GM23338 (cell line): ENCODE measurements around the gene DYRK1A. TPM values are rescaled to one million over a fixed set of nuclear protein-coding genes. Genes with fewer than 3 reads are reported as not detected.

Experiments
- ATAC-seq: fragments of 200-7000 bp; cut with Tn5 transposase; 3 replicates; pipeline ENCODE4 v1.9.1; 2020
- DNase-seq: peaks from one replicate; pipeline ENCODE4 v3.0.0-alpha.2; 2015; ENCODE audit warnings: low spot score
- H2AFZ ChIP-seq: fragments of 200-600 bp; sonication (generic); 2 replicates; pipeline ENCODE4 v1.8.0; 2016; ENCODE audit warnings: antibody characterized with exemption, mild to moderate bottlenecking, moderate library complexity
- H3F3A ChIP-seq: fragments of 200-600 bp; sonication (generic); replicated peaks from 2 replicates; pipeline ENCODE4 v1.8.0; 2017; ENCODE audit warnings: antibody characterized with exemption, mixed run types, low read depth
- H3K27ac ChIP-seq: fragments of 200-600 bp; sonication (generic); 2 replicates; pipeline ENCODE4 v1.6.1; 2016; ENCODE audit warnings: low read depth
- H3K27me3 ChIP-seq: fragments of 200-600 bp; sonication (generic); 2 replicates; pipeline ENCODE4 v1.8.0; 2016; ENCODE audit warnings: mild to moderate bottlenecking, mixed run types, moderate library complexity; ENCODE audit not compliant: insufficient read depth
- H3K36me3 ChIP-seq: fragments of 200-600 bp; sonication (generic); 2 replicates; pipeline ENCODE4 v1.8.0; 2016; ENCODE audit warnings: mild to moderate bottlenecking; ENCODE audit not compliant: insufficient read depth
- H3K4me1 ChIP-seq: fragments of 200-600 bp; sonication (generic); 2 replicates; pipeline ENCODE4 v1.8.0; 2016; ENCODE audit warnings: mild to moderate bottlenecking, moderate library complexity; ENCODE audit not compliant: insufficient read depth
- H3K4me2 ChIP-seq: fragments of 200-600 bp; sonication (generic); 2 replicates; pipeline ENCODE4 v1.7.1; 2017; ENCODE audit warnings: mixed run types
- H3K4me3 ChIP-seq: fragments of 200-600 bp; sonication (generic); 2 replicates; pipeline ENCODE4 v1.6.1; 2016; ENCODE audit warnings: mixed run types
- H3K79me2 ChIP-seq: fragments of 200-600 bp; sonication (generic); replicated peaks from 2 replicates; pipeline ENCODE4 v1.8.0; 2017; ENCODE audit warnings: mild to moderate bottlenecking; ENCODE audit not compliant: insufficient read depth
- H3K9me2 ChIP-seq: fragments of 200-600 bp; sonication (generic); 2 replicates; pipeline ENCODE4 v1.8.0; 2017; ENCODE audit not compliant: insufficient read depth
- H4K20me1 ChIP-seq: fragments of 200-600 bp; sonication (generic); replicated peaks from 2 replicates; pipeline ENCODE4 v1.8.0; 2017; ENCODE audit warnings: mild to moderate bottlenecking; ENCODE audit not compliant: insufficient read depth
- H3K27ac Mint-ChIP-seq: 2 replicates; pipeline ENCODE4 v1.8.0; 2020; ENCODE audit warnings: inconsistent platforms, mild to moderate bottlenecking, moderate library complexity, mixed read lengths
- H3K27me3 Mint-ChIP-seq: 3 replicates; pipeline ENCODE4 v1.8.0; 2022; ENCODE audit warnings: low read depth, mild to moderate bottlenecking, moderate library complexity, mixed read lengths, inconsistent platforms; ENCODE audit not compliant: insufficient read depth, poor library complexity
- H3K36me3 Mint-ChIP-seq: 3 replicates; pipeline ENCODE4 v1.8.0; 2021; ENCODE audit warnings: low read depth, mild to moderate bottlenecking, inconsistent platforms, moderate library complexity, mixed read lengths
- H3K4me1 Mint-ChIP-seq: 3 replicates; pipeline ENCODE4 v1.8.0; 2020; ENCODE audit warnings: mild to moderate bottlenecking, inconsistent platforms, mixed read lengths
- H3K4me3 Mint-ChIP-seq: 3 replicates; pipeline ENCODE4 v1.8.0; 2021; ENCODE audit warnings: moderate library complexity, mild to moderate bottlenecking, inconsistent platforms, mixed read lengths
- H3K9me3 Mint-ChIP-seq: 3 replicates; pipeline ENCODE4 v1.8.0; 2020; ENCODE audit warnings: moderate library complexity, mild to moderate bottlenecking, inconsistent platforms, mixed read lengths
- CTCF ChIP-seq, 2 experiments: fragments of 200-600 bp in 1 of 2; sonication (generic) in 1 of 2; conservative IDR thresholded peaks; 2 replicates each; pipeline versions ENCODE4 v1.5.1 to v1.6.1; 2016 to 2017; ENCODE audit warnings: antibody characterized with exemption in 2 of 2, low read depth in 2 of 2, mild to moderate bottlenecking in 2 of 2, moderate library complexity in 1 of 2
- ETS1 ChIP-seq: IDR thresholded peaks from 2 replicates; pipeline ENCODE4 v1.6.1; 2016; ENCODE audit warnings: antibody characterized with exemption
- EZH2phosphoT487 ChIP-seq: fragments of 200-600 bp; sonication (generic); IDR thresholded peaks from one replicate; pipeline ENCODE4 v1.8.1; 2018; ENCODE audit warnings: antibody characterized with exemption; ENCODE audit not compliant: unreplicated experiment
- JUNB ChIP-seq: IDR thresholded peaks from one replicate; pipeline ENCODE4 v1.6.1; 2016; ENCODE audit warnings: antibody characterized with exemption; ENCODE audit not compliant: unreplicated experiment
- POLR2AphosphoS5 ChIP-seq: IDR thresholded peaks from 2 replicates; pipeline ENCODE4 v1.6.1; 2016; ENCODE audit warnings: antibody characterized with exemption, low read depth
- REST ChIP-seq: IDR thresholded peaks from one replicate; pipeline ENCODE4 v1.6.1; 2018; ENCODE audit warnings: antibody characterized with exemption; ENCODE audit not compliant: unreplicated experiment
- STAT1 ChIP-seq: IDR thresholded peaks from one replicate; pipeline ENCODE4 v1.6.1; 2016; ENCODE audit warnings: antibody characterized with exemption; ENCODE audit not compliant: unreplicated experiment
- polyA plus RNA-seq: library from polyadenylated mRNA; unstranded; fragments of >200 nt; fragmentation: Nextera tagmentation; extraction: Ambion mirVana; gene quantifications from 2 replicates; pipeline ENCODE4 v1.2.1, GENCODE V29; 2016
- total RNA-seq: library from RNA; depleted of rRNA; stranded (reverse); fragments of >200 nt; shearing (Covaris generic); gene quantifications from 2 replicates; pipeline ENCODE4 v1.2.3, GENCODE V29; 2014

The DYRK1A gene
- total and polyA plus RNA-seq, 2 experiments from 2014 or later, result 10.3 to 84.7 TPM

GRCh38 chr21:37395961-37396360, 29.4 kb downstream of the DYRK1A start (continued):
- TF ChIP-seq REST (no peak), JUNB (no peak), STAT1 (no peak)

- Mint-ChIP-seq H3K9me3 (peaks cover 11% of the 10 kb centered on the region; the same call in 2 of the 3 replicates), H3K4me3 (no peak overlapping the region), H3K4me1 (peaks cover 52% of the 10 kb centered on the region), H3K27me3 (peaks cover 3% of the 10 kb centered on the region), H3K36me3 (peaks cover 18% of the 10 kb centered on the region), H3K27ac (no peak overlapping the region)
- H3K4me1 ChIP-seq, result peaks cover 42% of the 10 kb centered on the region
- H3K27ac ChIP-seq, result no peak overlapping the region
- no peaks in the 10 kb centered on the region for H3F3A ChIP-seq
- ATAC-seq (peak; percentile 36), DNase-seq (no peak)
- H3K27me3 ChIP-seq, result no peaks in the 10 kb centered on the region
- no peak overlapping the region for H2AFZ ChIP-seq
- H3K4me3 ChIP-seq, result no peak overlapping the region
- peak in 1 of 2 experiments; percentile 11; a peak in 1 of 4 replicates for TF ChIP-seq CTCF (conservative IDR thresholded peaks at IDR 0.05; ENCODE audit: low read depth in 2 of 2)
- TF ChIP-seq JUNB, result no peak
- H4K20me1 ChIP-seq, result peaks cover 85% of the 10 kb centered on the region
- peaks cover 100% of the 10 kb centered on the region for H3K79me2 ChIP-seq
- H3K9me2 ChIP-seq, result peaks cover 3% of the 10 kb centered on the region; the same call in 1 of the 2 replicates
- no peak overlapping the region for H3K4me2 ChIP-seq
- no peaks in the 10 kb centered on the region for H3K36me3 ChIP-seq
These were observed 30.3 kb downstream of the DYRK1A start for GRCh38 chr21:37396855-37397254.

GRCh38 chr21:37398697-37399096, 32.1 kb downstream of the DYRK1A start:
- ATAC-seq (no peak), DNase-seq (no peak)
- Histone ChIP-seq H2AFZ (no peak overlapping the region), H3K4me3 (no peak overlapping the region), H3K36me3 (no peaks in the 10 kb centered on the region), H3K27me3 (no peaks in the 10 kb centered on the region), H3K4me2 (no peak overlapping the region), H3F3A (no peaks in the 10 kb centered on the region), H3K9me2 (peaks cover 3% of the 10 kb centered on the region; the same call in 1 of the 2 replicates), H3K27ac (no peak overlapping the region), H4K20me1 (peaks cover 75% of the 10 kb centered on the region), H3K79me2 (peaks cover 100% of the 10 kb centered on the region), H3K4me1 (peaks cover 30% of the 10 kb centered on the region)
- H3K27ac Mint-ChIP-seq, result no peak overlapping the region
- H3K36me3 Mint-ChIP-seq, result peaks cover 32% of the 10 kb centered on the region
- H3K4me3 Mint-ChIP-seq, result no peak overlapping the region; the same call in 2 of the 3 replicates
- peaks cover 6% of the 10 kb centered on the region for H3K27me3 Mint-ChIP-seq
- peaks cover 39% of the 10 kb centered on the region for H3K4me1 Mint-ChIP-seq
- H3K9me3 Mint-ChIP-seq, result peaks cover 22% of the 10 kb centered on the region; the same call in 2 of the 3 replicates
- no peak for TF ChIP-seq ETS1
- no peak for TF ChIP-seq POLR2AphosphoS5
- no peak for TF ChIP-seq STAT1
- no peak for TF ChIP-seq REST
- TF ChIP-seq CTCF (conservative IDR thresholded peaks at IDR 0.05; ENCODE audit: low read depth in 2 of 2), result no peak
- TF ChIP-seq EZH2phosphoT487, result no peak
